ENCODE measurements around the gene NKX1-2.

The NKX1-2 gene

GRCh38 chr10:124450012-124450782 lies at the start of gene NKX1-2:
NKX1-2 (minus strand) TSS chr10:124450035; CDS start chr10:124449943, 92 bp downstream.
- no peak for DNase-seq (ENCODE audit: low spot score)

DNA sequence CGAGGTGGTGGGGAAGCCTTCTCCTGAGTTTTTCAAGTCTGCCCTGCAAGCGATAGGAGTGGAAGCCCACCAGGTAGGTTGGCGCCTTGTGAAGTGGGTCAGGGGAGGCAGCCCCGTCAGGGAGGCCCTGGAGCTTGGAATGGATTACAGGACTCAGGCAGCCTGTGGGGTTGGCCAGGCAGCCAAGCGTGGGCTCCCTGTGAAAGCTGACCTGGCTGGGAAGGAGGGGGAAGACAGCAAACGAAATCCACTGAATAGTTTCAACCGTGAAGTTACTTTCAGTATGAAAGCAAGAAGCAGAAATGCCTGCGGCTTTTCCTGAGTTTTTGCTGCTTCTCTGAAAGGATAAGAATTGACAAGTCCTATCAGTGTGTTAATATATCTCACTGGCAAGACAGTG lies 48.2 kb upstream of the NKX1-2 start:
- DNase-seq (ENCODE audit: low spot score) = no peak

- no peak for DNase-seq (ENCODE audit: low spot score)
Measured at GRCh38 chr10:124497196-124497881, 47.5 kb upstream of the NKX1-2 start.

DNA sequence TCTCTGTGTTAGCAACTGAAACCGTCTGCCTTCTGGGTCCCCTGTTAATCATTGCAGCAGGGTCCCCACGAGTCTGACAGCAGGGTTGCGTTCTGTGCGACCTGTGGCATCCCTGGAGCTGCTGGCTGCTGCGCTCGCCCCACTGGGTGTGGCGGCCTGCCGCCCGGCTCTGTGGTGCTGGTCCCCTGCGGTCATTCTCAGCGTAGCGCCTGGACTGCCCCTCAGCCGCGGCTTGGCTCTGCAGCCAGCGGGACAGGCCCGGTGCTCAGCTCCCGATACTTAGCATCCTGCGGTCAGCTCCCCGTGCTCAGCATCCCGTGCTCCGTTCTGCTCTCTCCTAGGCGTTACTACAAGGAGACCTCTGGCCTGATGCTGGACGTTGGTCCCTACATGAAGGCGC lies 46.8 kb upstream of the NKX1-2 start:
- DNase-seq (ENCODE audit: low spot score) = no peak

GRCh38 chr10:124496150-124496549 lies 46.3 kb upstream of the NKX1-2 start:
- DNase-seq (ENCODE audit: low spot score) = no peak

- DNase-seq (ENCODE audit: low spot score) = no peak
Measured at GRCh38 chr10:124495725-124496124, 45.9 kb upstream of the NKX1-2 start.

DNA sequence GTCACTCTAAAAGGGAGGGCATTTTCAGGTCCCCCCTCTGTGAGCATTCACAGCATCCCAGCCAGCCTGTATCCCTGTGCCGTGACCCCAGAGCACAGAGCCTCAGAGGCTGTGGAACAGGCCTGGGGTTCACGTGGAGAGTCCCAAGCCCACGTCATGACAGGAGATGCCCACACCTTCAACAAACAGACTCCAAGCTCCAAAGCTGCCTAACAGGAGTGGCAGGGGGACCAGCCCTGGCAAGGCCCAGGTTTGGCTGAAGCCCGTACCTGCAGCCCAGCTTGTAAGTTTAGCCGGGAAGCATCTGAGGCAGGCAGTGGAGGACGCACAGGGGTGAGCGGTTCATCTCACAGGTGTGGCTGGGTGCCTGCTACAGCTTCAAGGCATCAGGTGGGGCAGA lies 45.3 kb upstream of the NKX1-2 start:
- no peak for DNase-seq (ENCODE audit: low spot score)

DNA sequence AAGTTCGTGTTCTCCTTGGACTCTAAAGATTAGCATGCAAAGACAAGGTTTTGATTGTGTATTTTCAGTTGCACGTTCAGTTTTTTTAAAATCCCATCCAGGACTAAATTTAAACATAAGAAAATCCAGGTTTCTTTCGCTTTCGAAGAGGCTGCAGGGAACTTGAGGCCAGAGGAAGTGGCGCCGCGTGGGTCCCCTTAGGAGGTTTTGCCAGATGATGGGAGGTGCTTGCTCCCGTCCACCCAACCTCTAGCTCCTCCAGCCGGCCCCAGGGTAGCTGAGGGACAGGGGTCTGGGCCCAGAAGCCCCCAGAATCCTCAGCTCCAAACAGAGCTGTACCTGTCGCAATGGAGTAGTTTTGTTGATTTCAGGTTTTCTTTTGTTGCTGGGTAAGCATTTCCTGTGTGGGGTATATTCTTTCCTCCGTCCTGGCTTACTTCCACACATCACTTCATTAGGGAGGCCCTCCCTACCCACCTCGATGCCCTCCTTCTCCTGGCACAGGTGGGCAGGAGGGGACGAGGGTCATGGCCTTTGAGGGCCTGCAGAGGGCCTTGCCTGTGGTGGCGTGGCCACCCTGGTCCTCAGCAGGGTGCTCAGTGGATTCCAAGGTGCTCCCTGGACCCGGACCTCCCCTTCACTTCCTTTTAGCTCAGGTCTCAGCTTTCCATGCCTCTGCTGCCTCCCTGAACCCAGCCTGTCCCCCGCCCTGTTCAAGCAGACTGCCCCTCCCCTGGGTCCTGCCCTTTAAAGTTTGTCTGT lies 44.4 kb upstream of the NKX1-2 start:
- DNase-seq (ENCODE audit: low spot score) = no peak

- DNase-seq (ENCODE audit: low spot score) = no peak
Measured at GRCh38 chr10:124493214-124493882, 43.5 kb upstream of the NKX1-2 start.

DNA sequence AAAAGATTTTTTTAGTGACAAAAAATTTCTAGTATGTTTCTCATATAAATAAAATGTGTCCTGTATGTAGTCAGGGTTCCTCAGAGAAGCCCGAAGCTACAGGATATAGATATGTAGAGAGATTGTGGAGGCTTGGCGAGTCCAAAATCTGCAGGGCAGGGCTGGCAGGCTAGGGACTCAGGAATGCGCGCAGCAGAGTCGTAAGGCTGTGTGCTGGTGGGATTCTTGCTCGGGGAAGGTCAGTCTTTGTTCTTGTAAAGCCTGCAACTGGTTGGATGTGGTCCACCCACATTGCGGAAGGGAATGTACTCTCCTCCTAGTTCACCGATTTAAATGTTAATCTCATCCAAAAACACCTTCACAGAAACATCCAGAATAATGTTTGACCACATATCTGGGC lies 42.4 kb upstream of the NKX1-2 start:
- DNase-seq (ENCODE audit: low spot score) = no peak

GRCh38 chr10:124491105-124491504 lies 41.3 kb upstream of the NKX1-2 start:
- DNase-seq (ENCODE audit: low spot score) = no peak

DNA sequence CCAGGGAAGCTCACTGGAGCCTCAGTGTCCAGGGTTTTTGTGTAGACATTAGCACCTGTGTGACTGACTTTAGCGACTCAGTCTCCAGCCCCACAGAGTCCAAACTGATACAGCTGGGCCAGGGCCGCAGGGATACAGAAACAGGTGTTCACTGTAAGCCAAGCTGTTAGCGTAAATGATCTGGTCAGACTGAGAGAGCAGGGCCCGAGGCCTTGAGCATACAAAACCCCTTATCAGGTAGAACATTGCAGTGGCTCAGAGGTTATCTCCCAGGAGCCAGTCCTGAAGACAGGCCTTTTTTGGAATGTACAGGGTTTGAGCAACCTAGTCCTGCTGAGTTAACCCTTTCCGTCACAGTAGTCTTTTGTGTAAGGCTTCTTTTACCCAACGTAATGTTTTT lies 36.8 kb upstream of the NKX1-2 start:
- DNase-seq (ENCODE audit: low spot score) = no peak

DNA sequence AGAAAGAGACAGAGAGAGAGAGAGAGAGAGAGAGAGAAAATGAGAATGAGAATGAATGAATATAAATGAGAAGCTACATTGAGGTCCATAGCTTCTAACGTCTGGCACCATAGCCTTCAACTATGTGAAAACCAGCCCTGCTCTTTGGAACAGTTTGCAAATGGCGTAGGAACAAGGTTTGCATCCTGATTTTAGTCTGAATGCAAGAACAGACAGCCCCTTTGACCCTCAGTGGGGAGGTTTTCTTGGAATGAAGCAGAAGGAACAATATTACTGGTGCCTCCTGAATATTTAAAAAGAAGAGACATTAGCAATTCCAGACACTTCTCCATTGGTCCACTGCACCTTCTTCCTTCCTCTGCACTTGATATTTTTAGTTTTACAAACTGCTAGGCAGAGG lies 34.8 kb upstream of the NKX1-2 start:
- no peak for DNase-seq (ENCODE audit: low spot score)

DNA sequence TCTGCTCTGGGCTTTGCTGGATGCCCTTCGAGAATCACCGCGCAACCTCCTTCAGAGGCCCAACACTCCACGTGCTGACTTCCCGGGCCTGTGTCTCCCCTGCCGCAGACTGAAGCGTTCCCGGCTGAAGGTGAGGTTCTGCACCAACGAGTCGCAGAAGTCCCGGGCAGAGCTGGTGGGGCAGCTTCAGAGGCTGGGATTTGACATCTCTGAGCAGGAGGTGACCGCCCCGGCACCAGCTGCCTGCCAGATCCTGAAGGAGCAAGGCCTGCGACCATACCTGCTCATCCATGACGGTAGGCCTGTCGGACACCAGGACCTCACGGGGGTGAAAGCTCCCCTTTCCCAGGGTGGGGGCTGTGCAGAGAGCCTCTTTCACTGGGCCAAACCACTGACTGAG lies 34.2 kb upstream of the NKX1-2 start:
- no peak for DNase-seq (ENCODE audit: low spot score)

DNA sequence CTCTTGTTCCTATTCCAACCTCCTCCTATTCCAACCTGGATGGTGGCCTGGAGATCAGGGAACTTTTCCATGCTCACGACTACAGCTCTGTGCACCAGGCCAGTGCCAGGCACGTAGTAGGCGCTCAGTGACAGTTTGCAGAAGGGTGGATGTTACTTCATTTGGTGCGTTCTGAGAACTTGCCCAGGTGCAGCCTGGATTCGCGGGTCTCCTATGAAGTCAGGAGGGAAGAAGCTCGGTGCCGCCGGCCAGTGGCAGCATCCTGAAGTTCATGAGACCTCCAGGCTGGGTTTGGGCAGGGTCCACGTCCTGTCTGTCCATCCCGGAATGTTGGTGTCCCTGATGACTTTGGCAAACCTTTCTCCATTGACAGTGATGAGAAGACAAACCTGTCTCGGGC lies 33.0 kb upstream of the NKX1-2 start:
- no peak for DNase-seq (ENCODE audit: low spot score)

- no peak for DNase-seq (ENCODE audit: low spot score)
Measured at GRCh38 chr10:124482236-124482800, 32.5 kb upstream of the NKX1-2 start.

- DNase-seq (ENCODE audit: low spot score) = no peak
Measured at GRCh38 chr10:124481717-124482116, 31.9 kb upstream of the NKX1-2 start.

GRCh38 chr10:124480860-124481259 lies 31.0 kb upstream of the NKX1-2 start:
- DNase-seq (ENCODE audit: low spot score) = no peak

DNA sequence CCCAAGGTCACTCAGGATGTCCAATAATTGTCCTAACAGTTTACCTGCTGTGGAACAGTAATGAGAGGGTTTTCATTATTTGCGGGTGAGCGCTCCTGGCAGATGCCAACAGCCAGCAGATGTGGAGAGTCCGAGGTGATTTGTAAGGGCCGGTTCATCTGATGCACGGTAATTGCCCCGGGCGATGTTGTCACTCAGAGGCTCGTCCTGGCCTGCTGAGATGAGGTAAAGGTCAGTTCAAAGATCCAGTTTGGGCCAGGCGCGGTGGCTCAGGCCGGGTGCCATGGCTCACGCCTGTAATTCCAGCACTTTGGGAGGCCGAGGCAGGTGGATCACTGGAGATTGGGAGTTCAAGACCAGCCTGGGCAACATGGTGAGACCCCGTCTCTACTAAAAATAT lies 28.7 kb upstream of the NKX1-2 start:
- DNase-seq (ENCODE audit: low spot score) = no peak

DNA sequence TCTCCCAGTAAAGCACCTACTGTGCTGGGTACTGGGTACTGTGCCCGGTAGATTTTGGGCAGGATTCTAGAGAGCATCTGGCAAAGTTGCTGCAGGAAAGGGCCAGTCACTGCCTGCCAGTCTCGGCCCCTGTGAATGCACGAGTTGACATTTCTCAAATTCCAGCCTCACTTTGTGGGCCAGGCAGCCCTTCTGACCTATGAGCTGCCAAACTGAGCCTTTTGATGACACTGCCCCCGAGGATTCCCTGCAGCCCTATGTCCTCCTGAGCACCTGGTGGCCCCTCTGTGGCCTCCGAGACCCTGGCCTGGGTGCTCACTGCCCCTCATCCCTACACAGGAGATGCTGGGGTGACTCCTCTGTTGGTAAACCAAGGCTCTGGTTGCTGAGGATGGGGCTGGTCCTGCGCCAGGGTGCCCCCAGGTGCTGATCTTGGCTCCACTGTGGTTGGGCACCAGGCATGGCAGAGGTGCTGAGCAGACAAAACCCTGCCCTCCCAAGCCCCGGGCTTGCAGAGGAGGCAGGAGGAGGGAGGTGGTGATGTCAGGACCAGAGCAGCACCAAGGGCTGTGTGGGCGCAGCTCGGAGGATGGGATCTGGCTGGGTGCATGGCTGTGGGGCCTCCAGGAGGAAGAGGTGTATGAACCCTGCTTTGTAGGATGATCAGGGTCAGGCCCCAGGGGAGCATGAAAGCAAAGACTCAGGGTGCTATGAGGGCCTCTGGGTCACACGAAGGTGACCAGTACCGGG lies 28.0 kb upstream of the NKX1-2 start:
- DNase-seq (ENCODE audit: low spot score) = no peak

DNA sequence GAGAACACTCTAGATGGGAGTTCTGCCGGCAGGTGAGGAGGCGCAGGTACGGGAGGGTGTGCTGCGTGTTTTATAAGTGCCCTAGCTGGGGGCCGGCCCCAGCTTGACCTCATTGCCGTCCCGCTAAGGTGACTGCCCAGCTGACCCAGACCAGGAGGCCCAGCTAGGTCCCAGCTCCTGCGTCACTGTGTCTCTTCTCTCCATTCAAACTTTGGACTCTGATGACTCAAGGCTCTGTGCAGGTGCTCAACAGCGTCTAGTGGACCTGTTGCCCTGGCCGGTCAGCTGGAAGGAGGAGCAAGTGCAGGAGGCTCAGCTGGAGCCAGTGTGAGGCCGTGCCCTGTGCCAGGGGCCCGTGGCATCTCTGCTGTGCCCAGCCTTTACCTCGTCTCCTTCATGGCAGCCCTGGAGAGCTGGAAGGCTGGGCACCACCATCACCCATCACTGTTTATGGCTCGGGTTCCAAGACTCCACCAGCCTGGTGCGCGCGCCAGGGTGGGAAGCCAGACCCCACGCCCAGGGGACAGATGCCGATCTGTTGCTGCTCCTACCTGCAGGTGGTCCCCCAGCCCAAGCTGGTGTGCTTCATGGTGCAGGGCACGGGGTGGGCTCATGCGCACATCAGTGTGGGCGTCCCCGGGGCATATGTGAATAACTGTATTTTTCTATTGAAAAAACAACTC lies 26.3 kb upstream of the NKX1-2 start:
- no peak for DNase-seq (ENCODE audit: low spot score)

Measured in hepatic stellate cell (primary cell).